GM13977 (cell line): ENCODE results near the gene SKAP2.

Experiments used
- DNase-seq: peaks from one replicate; pipeline ENCODE4 v3.0.0; 2012; ENCODE audit warnings: low spot score
- in situ Hi-C: fragments of 300-500 bp; cut with MboI; formaldehyde crosslinking; loops from one replicate; pipeline ENCODE4 v1.12.0; 2022; ENCODE audit warnings: low sequenced_read_pairs, low pct_unique_long_range_greater_than_20kb, mixed read lengths, inconsistent platforms; ENCODE audit not compliant: unreplicated experiment
- TF ChIP-seq, protein P1 (sequence below): IDR thresholded peaks from 2 replicates; pipeline ENCODE4 v1.5.1; 2012; ENCODE audit warnings: mild to moderate bottlenecking, control low read depth; ENCODE audit not compliant: insufficient read depth; ENCODE audit errors: extremely low read depth, missing control alignments

Gene SKAP2

DNA sequence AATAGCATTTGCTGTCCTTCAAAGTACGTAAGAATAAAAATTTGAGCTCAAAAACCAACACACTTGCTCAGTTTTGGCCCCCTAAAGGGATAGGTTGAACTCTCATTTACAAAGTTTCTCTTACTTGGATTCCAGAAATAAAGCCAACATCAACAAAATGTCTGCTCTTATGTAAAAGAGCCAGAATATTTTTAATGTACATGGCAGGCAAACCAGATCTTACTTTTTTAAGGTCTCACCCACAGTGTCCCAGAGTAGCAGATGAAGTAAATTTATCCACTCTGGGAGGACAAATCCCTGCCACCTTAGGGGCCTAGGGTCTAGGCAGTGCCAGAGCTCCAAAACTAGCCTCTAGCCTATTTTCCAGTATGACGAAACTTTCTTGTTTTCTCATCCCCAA is 159.6 kb downstream of the SKAP2 start:
- in situ Hi-C loops = no loop called here
- TF ChIP-seq, protein P1, sequence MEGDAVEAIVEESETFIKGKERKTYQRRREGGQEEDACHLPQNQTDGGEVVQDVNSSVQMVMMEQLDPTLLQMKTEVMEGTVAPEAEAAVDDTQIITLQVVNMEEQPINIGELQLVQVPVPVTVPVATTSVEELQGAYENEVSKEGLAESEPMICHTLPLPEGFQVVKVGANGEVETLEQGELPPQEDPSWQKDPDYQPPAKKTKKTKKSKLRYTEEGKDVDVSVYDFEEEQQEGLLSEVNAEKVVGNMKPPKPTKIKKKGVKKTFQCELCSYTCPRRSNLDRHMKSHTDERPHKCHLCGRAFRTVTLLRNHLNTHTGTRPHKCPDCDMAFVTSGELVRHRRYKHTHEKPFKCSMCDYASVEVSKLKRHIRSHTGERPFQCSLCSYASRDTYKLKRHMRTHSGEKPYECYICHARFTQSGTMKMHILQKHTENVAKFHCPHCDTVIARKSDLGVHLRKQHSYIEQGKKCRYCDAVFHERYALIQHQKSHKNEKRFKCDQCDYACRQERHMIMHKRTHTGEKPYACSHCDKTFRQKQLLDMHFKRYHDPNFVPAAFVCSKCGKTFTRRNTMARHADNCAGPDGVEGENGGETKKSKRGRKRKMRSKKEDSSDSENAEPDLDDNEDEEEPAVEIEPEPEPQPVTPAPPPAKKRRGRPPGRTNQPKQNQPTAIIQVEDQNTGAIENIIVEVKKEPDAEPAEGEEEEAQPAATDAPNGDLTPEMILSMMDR = no peak
- DNase-seq = no peak

DNA sequence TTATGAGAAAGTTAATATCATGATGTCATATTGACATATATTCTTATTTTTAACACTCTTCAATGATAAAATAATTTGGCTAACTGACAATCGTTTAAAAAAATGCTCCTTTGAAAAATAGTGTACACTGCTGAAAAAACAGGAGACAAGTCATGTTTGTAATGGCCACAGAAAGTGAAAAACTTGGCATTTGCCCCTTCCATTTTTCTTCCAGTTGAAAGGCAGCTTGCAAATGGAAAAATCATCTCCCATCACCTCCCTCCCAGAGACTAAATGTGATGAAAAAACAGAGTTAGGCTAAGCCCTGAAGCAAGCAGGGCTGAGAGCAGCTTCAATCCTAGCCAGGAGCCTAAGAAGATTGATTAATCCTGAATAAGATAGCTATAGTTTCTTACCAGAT is 160.4 kb downstream of the SKAP2 start:
- in situ Hi-C loops = no loop called here
- TF ChIP-seq, protein P1 = no peak
- no peak for DNase-seq

DNA sequence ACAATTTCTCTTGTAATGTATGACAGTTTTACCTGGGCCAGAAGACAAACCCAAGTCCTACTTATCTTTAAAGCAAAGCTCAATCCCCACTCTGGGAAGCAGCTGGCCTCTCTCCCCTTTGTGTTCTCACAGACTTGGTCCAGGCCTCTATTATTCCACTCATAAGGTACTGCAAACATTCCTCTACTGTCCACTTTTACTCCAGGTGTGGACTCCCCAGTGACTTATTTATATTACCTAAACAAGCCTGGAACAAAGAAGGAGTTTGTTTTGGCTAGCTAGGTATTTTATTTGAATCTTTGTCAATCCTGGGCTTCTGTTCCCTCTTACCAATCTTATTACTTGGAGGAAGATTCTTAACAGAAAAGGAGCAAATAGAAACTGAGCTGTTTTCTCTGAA is 163.5 kb downstream of the SKAP2 start:
- no peak for DNase-seq
- in situ Hi-C loops = no loop called here
- TF ChIP-seq, protein P1 = no peak

DNA sequence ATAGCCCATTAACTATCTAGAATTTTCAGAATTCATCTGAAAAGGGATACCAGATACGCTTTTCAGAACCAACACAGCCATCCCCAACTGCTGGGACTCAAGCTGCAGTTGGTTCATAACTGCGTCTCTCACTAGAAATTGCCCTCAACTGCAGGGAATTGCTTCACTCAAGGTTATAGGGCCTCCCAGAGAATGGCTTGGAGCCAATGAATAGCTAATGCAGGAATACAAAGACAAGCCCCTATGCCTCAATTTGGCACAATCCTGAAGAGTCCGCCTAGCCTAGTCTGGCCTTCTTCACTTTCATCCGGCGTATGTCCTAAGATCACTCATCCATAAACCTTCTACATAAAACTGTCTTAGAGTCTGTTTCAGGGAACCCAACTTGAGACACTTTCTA is 164.0 kb downstream of the SKAP2 start:
- no peak for DNase-seq
- TF ChIP-seq, protein P1 = no peak
- in situ Hi-C loops = no loop called here

DNA sequence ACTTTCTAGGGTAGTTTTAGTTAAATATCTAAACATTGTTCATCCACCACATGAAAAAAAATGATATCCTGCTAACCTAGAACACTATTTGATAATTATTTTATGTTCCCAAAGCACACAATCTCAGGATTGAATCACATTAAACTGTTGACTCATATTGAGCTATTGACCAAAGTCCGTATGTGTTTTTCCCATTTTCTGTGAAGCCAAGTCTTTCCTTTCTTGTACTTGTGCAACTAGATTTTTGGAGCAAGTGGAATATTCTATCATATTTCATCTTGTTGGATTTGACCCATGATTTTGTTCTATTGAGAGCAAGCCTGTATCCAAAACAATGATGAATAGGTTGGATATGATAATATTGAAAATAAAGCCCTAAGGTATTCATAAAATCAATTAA is 164.6 kb downstream of the SKAP2 start:
- TF ChIP-seq, protein P1 = no peak
- in situ Hi-C loops = no loop called here
- DNase-seq = no peak

DNA sequence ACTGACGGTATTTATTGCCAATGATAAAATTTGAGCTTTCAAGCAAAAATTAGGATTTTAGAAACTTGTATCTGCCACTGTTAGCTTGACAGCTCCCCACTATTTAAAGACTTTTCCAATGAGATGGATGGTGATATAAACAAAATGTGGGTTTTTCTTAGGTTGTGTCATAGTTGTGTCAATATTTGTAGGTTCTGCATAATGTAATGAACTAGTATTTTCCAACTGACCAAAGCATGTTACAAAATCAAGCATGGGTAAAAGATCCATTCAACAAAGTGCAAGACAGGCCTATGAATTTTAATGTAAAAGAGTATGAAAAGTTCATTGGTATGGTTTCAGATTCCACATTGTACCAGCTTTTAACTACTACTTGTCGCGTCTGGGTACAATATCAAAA is 165.6 kb downstream of the SKAP2 start:
- no peak for DNase-seq
- in situ Hi-C loops = no loop called here
- TF ChIP-seq, protein P1 = no peak

DNA sequence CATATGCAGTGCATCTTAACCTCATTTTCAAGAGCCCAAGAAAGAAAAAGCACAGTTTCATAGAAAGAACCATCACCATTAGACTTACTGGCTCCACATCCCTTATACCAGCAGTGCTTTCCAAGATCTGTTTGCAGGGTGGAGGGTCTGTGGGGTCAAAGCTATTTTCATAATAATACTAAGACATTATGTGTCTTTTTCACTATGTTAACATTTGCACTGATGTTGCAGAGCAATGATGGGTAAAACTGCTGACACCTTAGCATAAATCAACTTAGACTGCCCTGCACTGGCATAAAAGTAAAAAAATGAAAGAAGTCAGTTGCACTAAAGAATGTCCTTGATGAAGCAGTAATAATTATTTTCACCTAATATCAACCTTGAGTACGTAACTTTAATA is 166.2 kb downstream of the SKAP2 start:
- TF ChIP-seq, protein P1 = no peak
- DNase-seq = no peak
- in situ Hi-C loops = no loop called here
